ENCODE data around the gene TNNT1. TPM values are rescaled to one million over a fixed set of nuclear protein-coding genes. Genes with fewer than 3 reads are reported as not detected.

Gene TNNT1
- total RNA-seq, 1 donor from 2014 or later, result 0.62 TPM

- peaks cover 13% of the 10 kb centered on the region for H3K36me3 Mint-ChIP-seq (ENCODE audit: low read depth)
- H3K27ac Mint-ChIP-seq (ENCODE audit: unreplicated experiment), result no peak overlapping the region
- no peak for DNase-seq (ENCODE audit: low spot score)
- no peak for TF ChIP-seq CTCF (IDR thresholded peaks at IDR 0.05)
- no peaks in the 10 kb centered on the region for H3K4me1 Mint-ChIP-seq (ENCODE audit: low read depth)
- H3K9me3 Mint-ChIP-seq (ENCODE audit: low read depth), result no peaks in the 10 kb centered on the region
- H3K27me3 Mint-ChIP-seq (ENCODE audit: low read depth), result no peaks in the 10 kb centered on the region
- H3K4me3 Mint-ChIP-seq (ENCODE audit: unreplicated experiment), result no peak overlapping the region
Observed at GRCh38 chr19:55097864-55098715, 50.9 kb downstream of the TNNT1 start.

GRCh38 chr19:55096061-55096701 is 52.8 kb downstream of the TNNT1 start:
- TF ChIP-seq CTCF (IDR thresholded peaks at IDR 0.05), result no peak
- H3K4me3 Mint-ChIP-seq (ENCODE audit: unreplicated experiment), result no peak overlapping the region
- no peaks in the 10 kb centered on the region for H3K9me3 Mint-ChIP-seq (ENCODE audit: low read depth)
- DNase-seq (ENCODE audit: low spot score), result no peak
- H3K4me1 Mint-ChIP-seq (ENCODE audit: low read depth), result no peaks in the 10 kb centered on the region
- H3K27me3 Mint-ChIP-seq (ENCODE audit: low read depth), result no peaks in the 10 kb centered on the region
- no peak overlapping the region for H3K27ac Mint-ChIP-seq (ENCODE audit: unreplicated experiment)
- peaks cover 6% of the 10 kb centered on the region for H3K36me3 Mint-ChIP-seq (ENCODE audit: low read depth)

- H3K27ac Mint-ChIP-seq (ENCODE audit: unreplicated experiment), result no peak overlapping the region
- H3K4me3 Mint-ChIP-seq (ENCODE audit: unreplicated experiment), result no peak overlapping the region
- no peaks in the 10 kb centered on the region for H3K9me3 Mint-ChIP-seq (ENCODE audit: low read depth)
Observed at GRCh38 chr19:55095260-55096060, 53.5 kb downstream of the TNNT1 start.

GRCh38 chr19:55094456-55095259 is 54.3 kb downstream of the TNNT1 start:
- Mint-ChIP-seq H3K9me3 (ENCODE audit: low read depth) (no peaks in the 10 kb centered on the region), H3K27ac (ENCODE audit: unreplicated experiment) (no peak overlapping the region), H3K36me3 (ENCODE audit: low read depth) (peaks cover 4% of the 10 kb centered on the region), H3K27me3 (ENCODE audit: low read depth) (no peaks in the 10 kb centered on the region), H3K4me1 (ENCODE audit: low read depth) (peaks cover 2% of the 10 kb centered on the region), H3K4me3 (ENCODE audit: unreplicated experiment) (no peak overlapping the region)
- no peak for DNase-seq (ENCODE audit: low spot score)
- no peak for TF ChIP-seq CTCF (IDR thresholded peaks at IDR 0.05)

More at GRCh38 chr19:55095260-55096060, 53.5 kb downstream of the TNNT1 start:
- no peak for DNase-seq (ENCODE audit: low spot score)
- no peaks in the 10 kb centered on the region for H3K4me1 Mint-ChIP-seq (ENCODE audit: low read depth)
- TF ChIP-seq CTCF (IDR thresholded peaks at IDR 0.05), result no peak
- H3K27me3 Mint-ChIP-seq (ENCODE audit: low read depth), result no peaks in the 10 kb centered on the region
- H3K36me3 Mint-ChIP-seq (ENCODE audit: low read depth), result peaks cover 6% of the 10 kb centered on the region
